ENCODE measurements around the gene NBAS.
"Not testable (repeated sequence)": the region's sequence is repeated elsewhere in the genome, so short reads cannot be mapped to it uniquely, and the experiment has no call there.

NBAS gene

DNA sequence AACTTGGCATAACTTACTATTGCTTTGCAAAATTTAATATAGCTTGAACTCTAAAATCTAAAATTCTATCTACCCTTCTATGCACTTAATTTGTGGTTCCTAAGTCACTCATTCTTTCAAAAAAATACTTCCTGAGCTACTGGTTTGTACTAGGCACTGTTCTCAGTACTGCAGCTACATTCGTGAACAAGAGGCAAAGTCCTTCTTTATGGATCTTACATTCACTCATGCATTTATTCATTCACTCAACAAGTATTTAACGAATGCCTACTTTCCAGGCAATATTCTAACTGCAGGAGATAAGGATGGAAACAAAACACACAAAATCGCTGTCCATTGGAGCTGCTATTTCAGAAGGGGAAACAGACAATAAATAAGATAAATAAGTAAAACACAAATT, 104.8 kb downstream of the NBAS start:
- no peak for DNase-seq

DNA sequence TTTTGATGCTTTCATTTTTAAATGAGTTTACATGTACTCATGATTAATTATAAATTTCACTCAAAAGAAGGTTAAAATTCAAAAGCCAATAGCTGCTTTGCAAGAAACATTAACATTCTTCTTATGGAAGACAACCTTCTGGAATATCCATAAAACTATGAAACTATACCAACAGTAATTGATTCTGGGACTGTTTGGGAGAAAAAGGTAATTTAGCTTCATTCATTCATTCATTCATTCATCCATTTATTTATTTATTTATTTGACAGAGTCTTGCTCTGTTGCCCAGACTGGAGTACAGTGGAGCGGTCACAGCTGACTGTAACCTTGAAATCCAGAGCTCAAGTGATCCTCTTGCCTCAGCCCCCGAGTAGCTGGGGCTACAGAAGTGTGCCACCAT, 110.3 kb downstream of the NBAS start:
- DNase-seq: no peak

DNA sequence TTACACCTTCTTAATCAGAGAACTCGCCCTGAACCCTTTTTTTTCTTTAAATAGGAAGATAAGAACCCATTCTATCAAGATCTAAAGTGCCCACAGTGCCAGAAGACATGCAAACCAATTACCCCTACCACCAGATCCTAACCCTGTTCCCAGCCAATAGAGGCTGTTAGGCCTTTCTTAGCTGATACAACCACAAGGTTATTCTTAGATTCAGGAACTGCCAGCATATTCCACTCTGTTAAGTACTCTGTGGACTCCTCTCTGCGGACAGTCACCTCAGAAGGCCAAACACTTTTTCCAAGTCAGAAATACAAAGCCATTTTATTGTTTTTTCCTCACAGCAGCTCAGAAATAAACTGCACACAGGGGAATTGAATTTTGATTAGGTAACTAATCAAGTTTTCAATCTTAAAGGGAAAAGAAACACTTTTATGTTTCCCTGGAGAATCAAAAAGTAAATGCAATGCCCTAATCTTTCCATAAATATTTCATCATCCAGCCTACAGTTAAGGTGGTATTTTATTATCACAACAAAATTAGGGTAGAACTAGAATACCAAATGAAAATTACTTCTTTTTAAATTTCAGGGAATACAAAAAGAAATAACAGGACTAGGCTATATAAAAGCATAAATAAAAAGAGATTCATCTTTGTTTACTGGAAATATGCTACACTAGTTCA, 111.4 kb downstream of the NBAS start:
- DNase-seq: no peak

DNA sequence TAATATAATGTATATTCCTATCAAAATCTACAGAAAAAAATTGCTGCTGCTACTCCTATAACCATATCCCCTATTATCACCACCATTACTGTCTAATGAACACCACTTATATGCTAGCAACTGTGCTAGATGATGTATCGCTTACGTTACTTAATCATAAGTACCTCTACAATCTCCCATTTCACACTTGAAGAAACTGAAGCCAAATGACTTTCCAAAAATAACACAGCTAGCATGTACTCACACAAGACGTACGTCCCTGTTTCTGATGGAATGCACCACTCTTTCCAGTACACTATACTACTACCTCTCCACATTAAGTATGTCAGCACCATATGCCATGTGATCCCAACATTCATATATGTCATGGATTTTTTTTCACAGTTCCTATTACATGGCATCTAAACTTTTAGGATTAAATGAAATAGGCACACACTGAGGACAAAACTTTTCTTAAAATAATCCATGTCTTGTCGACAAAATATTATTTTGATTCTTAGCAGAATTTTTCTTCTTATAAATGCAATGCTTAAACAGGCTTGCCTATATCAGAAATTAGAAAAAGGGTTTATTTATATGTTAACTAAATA, 112.8 kb downstream of the NBAS start:
- no peak for DNase-seq

DNA sequence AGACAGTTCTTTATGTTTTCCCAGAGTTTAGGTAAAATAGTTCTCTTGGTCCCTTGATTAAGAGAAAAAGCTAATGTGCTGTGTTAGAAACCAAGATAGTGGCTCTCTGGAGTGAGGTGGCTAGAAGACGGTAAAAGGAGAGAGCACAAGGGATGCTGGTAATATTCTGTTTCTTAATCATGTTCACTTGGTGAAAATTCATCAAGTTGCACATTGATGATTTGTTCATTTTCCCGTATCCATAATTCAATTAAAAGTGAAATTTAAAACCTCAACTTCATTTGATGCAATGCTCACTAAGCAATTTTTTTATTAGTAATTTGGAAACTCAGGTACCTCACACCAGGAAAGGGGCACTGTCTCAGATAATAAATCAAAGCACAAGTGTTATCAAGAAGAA, 113.8 kb downstream of the NBAS start:
- DNase-seq: no peak

DNA sequence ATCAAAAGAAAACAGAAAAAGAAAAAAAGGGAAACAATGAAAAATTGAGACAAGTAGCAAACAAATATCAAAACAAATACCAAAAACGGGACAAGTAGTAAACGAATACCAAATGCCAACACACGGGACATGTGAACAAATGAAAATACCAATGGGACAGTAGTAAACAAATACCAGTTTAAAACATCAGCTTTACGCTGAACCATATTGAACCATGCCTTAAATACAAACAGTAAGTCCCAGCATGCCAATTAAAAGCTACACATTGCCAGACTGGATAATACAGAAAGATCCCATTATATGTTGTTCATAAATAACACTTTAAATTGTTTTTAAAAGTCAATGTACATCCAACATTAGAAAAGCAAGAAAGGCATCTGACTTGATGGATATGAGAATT, 114.2 kb downstream of the NBAS start:
- DNase-seq: no peak

DNA sequence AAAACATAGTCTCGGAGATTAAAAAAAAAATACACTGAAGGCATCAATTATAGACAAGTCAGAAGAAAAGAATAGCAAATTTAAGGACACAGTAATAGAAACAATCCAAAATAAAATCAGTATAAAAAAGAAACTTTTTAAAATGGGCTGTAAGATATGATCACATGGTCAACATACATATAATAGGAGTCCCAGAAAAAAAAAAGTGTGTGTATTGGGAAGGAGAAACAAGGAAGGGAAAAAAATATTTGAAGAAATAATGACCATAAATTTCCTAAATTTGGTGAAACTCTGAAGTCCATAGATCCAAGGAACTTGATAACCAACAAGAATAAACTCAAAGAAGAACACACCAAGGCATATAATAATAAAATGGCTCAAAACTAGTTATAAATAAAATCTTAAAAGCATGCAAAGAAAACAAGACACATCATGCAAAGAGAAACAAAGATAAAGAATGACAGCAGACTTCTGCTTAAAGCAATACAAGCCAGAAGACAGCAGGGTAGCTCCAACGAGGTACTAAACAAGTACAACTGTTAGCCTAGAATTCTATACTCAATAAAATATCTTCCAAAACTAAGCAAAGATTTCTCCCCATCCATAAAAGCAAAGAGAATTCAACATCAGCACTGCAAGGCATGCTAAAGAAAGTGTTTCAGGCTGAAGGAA, 115.1 kb downstream of the NBAS start:
- DNase-seq: no peak

DNA sequence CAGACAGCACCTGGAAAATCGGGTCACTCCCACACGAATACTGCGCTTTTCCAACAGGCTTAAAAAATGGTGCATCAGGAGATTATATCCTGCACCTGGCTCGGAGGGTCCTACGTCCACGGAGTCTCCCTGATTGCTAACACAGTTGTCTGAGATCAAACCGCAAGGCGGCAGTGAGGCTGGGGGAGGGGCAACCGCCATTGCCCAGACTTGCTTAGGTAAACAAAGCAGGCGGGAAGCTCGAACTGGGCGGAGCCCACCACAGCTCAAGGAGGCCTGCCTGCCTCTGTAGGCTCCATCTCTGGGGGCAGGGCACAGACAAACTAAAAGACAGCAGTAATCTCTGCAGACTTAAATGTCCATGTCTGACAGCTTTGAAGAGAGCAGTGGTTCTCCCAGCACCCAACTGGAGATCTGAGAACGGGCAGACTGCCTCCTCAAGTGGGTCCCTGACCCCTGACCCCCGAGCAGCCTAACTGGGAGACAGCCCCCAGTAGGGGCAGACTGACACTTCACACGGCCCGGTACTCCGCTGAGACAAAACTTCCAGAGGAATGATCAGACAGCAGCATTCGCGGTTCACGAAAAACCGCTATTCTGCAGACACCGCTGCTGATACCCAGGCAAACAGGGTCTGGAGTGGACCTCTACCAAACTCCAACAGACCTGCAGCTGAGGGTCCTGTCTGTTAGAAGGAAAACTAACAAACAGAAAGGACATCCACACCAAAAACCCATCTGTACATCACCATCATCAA, 121.2 kb downstream of the NBAS start:
- DNase-seq: not testable (repeated sequence)

DNA sequence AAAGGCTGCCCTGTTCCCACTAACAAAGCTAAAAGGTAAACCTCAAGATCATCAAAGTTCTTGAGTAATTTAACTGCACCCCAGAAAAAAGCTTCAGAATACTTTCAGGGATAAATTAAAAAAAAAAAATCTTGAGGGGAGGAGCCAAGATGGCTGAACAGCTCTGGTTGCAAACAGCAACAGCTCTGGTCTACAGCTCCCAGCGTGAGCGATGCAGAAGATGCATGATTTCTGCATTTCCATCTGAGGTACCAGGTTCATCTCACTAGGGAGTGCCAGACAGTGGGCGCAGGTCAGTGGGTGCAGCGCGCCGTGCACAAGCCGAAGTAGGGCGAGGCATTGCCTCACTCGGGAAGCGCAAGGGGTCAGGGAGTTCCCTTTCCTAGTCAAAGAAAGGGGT, 121.8 kb downstream of the NBAS start:
- not testable (repeated sequence) for DNase-seq

DNA sequence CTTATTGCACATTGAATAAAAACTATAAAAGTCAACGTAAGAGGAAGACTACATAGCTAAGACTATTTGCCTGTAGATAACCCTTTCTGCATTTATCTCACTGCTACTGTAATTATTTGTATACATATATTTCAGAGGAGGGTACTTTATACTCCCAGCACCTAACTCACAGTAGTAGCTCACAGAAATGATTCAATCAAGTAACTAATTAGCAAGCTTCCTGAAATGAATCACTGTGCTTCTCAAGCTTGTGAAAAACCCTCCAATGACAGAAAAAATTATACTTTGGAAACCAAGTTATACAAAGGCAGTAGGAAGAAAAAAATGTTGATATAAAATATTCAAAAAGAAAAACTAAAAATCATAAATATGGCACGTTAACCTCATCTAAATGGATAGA, 124.9 kb downstream of the NBAS start:
- DNase-seq: no peak

DNA sequence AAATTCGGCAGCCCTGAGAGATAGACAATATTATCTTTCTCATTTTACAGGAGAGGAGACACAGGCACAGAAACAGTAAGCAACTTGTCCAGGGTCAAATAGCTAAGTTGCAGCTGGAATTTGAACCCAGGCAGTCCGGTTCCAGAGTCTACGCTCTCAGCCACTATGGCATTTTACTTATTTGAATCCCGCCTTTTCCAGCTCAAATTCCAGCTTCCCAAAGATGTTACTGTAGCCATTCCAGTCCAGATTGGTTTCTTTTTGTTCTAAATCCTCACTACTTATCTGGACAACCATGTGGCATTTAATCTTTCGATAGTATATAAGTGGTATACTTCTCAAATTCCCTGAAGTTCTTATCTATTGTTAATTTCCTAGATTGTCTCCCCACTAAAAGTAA, 125.7 kb downstream of the NBAS start:
- DNase-seq: no peak

DNA sequence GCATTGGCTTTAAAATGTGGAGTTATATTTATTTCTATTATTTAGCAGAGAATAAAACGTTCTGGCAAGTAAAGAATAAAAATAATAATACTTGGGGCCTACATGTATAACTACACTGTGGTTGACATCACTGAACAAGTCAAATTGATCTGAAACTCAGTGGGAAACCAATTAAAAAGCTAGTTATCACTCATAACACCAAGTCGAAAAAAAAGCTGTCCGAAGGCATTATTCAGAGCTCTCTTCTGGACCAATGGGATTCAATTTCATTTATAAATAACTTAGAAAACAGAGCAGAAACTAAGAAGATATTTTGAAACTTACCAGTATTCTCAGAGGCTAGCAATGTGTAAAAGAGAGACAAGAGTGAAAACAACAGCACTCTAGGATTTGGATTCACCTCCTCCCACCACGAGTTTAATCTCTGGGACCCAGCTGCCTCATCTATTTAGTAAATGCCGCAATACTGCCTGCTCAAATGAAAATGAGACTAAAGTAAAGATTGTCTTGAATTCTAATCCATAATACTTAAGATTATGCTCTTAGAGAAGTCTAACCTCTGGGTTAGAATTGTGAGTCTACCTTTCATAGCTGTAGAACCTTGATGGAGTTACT, 128.4 kb downstream of the NBAS start:
- no peak for DNase-seq

DNA sequence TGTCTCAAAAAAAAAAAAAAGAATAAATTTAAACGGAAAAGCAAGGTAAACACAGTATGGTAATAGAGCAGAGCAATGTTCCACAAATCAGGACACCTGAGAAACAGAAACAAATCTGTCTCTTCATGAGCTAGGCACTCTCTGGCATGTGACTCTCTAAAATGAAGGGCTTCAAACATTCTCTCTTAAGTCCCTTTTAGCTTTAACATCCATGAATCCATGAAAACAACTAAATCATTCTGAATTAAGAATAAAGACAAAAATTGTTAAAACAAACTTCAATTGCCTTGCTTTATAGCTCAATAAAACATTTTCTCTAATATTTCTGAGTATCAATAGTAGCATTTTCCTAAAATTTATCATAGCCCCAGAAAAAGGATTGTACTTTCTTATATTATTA, 132.1 kb downstream of the NBAS start:
- DNase-seq: no peak

DNA sequence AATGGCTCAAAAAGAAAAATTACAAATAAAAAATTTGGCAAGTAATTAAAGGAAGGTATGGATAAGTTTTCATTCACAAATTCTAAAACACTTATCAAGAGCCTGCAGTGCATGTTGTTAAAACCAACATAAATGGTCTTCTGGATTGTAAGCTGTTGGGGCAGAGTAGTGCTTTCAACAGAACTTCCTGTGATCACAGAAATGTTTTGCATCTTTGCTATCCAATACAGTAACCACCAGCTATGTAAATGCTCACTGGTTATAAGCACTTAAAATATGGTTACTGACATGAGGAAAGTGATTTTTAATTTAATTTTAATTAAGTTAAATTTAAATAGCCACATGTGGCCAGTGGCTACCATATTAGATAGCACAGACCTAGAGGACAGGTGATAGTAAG, 133.1 kb downstream of the NBAS start:
- no peak for DNase-seq

DNA sequence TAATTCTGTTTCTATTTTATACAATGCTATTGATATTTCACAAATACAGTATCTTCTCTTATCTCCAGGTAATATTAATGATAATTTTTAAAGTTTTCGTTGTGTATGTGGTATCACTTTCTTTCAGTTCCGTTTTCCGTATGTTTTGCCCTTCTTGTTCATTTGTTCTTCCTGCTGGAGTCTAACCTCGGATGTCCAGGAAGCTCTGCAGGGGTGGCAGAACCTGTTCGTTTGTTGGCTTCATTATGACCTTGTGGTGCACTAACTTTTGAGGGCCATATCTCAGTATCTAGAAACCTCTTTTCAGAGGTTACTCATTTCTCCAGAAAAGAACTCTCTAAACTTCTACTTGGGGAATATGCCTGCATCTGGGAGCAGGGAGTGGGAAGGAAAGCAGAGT, 134.5 kb downstream of the NBAS start:
- DNase-seq: no peak

DNA sequence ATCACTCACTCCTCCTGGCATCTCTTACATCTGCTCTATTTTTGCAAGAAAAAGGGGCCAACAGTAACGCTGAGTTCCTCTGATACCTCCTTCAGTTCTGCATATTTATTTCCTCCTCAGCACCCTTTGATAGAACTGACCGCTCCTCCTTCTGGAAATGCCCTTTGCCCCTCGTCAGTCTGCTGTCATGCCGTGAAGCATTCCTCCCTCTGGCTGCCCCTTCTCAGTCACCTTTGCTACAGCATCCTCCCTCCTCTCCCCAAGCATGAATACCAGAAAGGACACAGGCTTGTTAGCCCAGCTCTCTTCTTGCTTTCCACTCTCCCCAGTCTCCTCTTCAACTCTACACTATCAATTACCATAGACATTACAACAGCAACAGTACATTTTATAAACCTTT, 135.4 kb downstream of the NBAS start:
- no peak for DNase-seq

DNA sequence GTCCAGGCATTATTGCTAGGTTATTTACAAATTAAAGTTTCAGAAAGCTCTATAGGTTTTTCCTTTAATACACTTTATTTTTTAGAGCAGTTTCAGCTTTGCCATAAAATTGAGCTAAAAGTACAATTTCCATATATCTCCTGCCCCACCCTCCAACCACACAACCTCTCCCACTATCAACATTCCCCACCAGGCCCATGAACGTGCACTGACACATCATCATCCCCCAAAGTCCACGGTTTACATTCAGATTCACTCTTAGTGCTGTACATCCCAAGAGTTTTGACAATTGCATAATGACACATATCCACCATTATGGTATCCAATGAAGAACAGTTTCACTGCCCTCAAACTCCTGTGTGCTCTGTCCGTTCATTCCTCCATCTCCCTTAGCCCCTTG, 139.4 kb downstream of the NBAS start:
- no peak for DNase-seq

DNA sequence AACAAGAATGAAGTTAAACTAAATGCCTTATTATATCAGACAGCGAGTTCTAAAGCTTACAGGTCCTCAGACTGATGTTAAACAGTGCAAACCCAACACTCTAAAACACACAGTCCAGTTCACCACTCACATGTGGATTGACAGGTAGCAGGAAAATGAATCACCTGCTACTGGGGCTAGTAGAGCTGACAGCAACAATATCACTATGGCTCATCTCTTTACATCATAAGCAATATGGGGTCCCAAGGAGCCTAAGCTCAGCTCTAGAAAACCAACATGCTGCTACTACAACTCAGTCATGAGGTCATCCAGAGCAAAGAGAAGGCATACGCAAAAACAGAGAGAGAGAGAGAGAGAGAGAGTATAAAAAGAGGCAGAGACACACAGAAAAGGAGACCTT, 145.4 kb downstream of the NBAS start:
- no peak for DNase-seq

DNA sequence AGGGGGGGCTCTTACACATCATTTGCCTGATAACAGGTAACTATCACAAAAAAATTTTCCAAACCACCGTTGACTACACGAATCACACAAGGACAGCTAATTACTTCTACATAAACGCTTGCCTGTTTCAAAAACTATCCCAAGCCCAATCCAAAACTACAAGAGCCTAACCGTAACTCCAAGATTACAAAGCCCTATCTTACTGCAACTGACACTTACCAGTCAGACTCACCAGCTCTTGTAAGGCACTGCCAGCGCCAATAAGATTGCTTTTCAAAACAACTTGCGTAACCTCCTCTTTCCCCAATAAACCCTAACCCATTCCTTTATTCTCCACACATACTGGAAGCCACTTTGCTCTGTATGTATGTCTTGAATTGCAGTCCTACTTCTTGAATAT, 148.4 kb downstream of the NBAS start:
- no peak for DNase-seq

DNA sequence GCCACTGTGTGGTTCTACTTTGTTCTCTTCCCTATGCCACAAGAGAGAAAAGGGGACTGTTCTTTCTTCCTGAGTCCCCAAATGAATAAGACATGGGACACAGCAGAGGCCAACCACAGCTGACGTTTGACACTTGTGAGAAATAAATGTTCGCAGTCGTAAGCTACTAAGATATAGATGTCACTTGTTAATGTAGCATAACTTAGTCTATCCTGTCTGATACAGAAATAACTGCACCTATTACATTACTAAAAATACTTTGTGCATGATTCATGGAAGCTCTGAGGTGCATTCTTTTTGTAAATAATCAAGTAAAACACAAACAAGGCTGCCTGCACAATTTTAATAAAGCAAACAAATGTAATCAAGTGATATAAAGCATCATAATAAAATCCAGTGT, 148.8 kb downstream of the NBAS start:
- DNase-seq: no peak

DNA sequence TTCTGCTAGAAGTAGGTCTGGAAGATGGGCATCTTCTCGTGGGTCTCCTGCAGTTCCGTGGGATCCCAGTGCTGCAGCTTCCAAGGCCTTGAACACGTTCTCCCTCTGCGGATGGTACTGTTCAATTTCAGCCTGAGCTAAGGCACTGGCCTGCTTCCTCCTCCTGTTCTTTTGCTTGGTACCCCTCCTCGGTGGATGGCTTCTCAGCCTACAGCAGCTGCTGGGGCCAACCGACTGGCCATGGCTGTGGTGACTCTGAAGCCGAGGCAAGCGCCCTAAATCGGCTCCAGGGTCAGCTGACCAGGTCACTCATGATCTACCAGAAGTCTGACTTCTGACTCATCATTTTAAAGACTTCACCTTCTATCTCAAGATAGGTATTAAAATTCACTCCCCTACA, 150.2 kb downstream of the NBAS start:
- DNase-seq: no peak

DNA sequence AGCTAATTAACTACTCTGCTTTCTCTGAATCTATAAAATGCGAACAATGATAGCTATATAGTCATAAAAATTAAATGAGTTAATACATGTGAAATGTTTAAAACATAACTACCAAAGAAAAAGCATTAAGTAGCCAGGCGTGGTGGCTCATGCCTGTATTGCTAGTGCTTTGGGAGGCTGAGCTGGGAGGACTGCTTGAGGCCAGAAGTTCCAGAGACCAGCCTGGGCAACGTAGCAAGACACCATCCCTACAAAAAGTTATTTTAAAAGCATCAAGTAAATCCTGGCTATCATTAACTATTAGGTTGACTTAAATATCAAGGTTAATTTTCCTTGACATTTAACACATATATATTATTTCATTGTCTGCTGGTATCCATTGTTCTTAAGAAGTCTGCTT, 152.4 kb downstream of the NBAS start:
- DNase-seq: no peak

DNA sequence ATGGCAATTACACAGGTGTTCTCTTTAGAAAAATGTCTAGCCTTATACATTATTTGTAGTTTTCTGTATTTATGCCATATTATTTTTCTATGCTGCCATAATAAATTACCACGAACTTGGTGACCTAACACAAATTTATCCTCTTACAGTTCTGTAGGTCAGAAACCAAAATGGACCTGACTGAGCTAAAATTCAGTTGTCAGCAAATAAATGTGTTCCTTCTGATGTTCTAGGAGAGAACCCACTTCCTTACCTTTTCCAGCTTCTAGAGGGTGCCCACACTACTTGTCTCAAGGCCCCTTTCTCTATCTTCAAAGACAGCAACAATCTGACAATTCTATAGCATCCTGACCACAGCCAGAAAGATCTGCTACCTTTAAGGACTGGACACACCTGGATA, 153.5 kb downstream of the NBAS start:
- no peak for DNase-seq

DNA sequence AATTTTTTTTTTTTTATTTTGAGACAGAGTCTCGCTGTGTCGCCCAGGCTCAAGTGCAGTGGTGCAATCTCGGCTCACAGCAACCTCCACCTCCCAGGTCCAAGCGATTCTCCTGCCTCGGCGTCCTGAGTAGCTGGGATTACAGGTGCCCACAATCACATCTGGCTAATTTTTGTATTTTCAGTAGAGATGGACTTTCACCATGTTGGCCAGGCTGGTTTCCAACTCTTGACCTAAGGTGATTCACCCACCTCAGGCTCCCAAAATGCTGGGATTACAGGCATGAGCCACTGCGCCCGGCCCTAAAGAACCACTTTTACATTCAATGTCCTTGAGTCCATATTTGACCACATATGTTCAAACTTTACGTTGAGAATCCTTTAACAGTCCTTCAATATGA, 156.6 kb downstream of the NBAS start:
- DNase-seq: not testable (repeated sequence)
